COLO668 (cell line): ENCODE measurements around the gene MKI67.
"Not testable (repeated sequence)": the region's sequence is repeated elsewhere in the genome, so short reads cannot be mapped to it uniquely, and the experiment has no call there.

Experiments used
- DNase-seq: peaks from one replicate; lab custom pipeline; 2025; ENCODE audit not compliant: unreplicated experiment; lab: John Stamatoyannopoulos, UW

MKI67 gene

GRCh38 chr10:128111696-128112095 is 14.5 kb downstream of the MKI67 start:
- DNase-seq, result no peak

GRCh38 chr10:128110339-128110738 is 15.9 kb downstream of the MKI67 start:
- DNase-seq, result no peak

GRCh38 chr10:128109707-128110106 is 16.5 kb downstream of the MKI67 start:
- no peak for DNase-seq

GRCh38 chr10:128105383-128105782 is 20.8 kb downstream of the MKI67 start:
- DNase-seq, result no peak

GRCh38 chr10:128103229-128103714 is 23.0 kb downstream of the MKI67 start:
- DNase-seq, result no peak

GRCh38 chr10:128102480-128103228 is 23.6 kb downstream of the MKI67 start:
- DNase-seq, result no peak

GRCh38 chr10:128101901-128102300 is 24.3 kb downstream of the MKI67 start:
- no peak for DNase-seq

- DNase-seq, result no peak
These were observed 26.3 kb downstream of the MKI67 start for GRCh38 chr10:128099901-128100300.

GRCh38 chr10:128098631-128099030 is 27.6 kb downstream of the MKI67 start:
- no peak for DNase-seq

- no peak for DNase-seq
These were observed 28.4 kb downstream of the MKI67 start for GRCh38 chr10:128097783-128098182.

GRCh38 chr10:128096486-128097199 is 29.6 kb downstream of the MKI67 start:
- DNase-seq, result no peak

- DNase-seq, result no peak
These were observed 30.3 kb downstream of the MKI67 start for GRCh38 chr10:128095753-128096469.

GRCh38 chr10:128095027-128095752 is 31.0 kb downstream of the MKI67 start:
- DNase-seq, result no peak

GRCh38 chr10:128094596-128094995 is 31.6 kb downstream of the MKI67 start:
- DNase-seq, result not testable (repeated sequence)

- DNase-seq, result no peak
These were observed 33.8 kb downstream of the MKI67 start for GRCh38 chr10:128092454-128092853.

GRCh38 chr10:128091636-128092210 is 34.5 kb downstream of the MKI67 start:
- no peak for DNase-seq

- DNase-seq, result no peak
These were observed 38.1 kb downstream of the MKI67 start for GRCh38 chr10:128087884-128088709.

GRCh38 chr10:128087146-128087883 is 38.9 kb downstream of the MKI67 start:
- DNase-seq, result no peak
